HepG2 (cell line): ENCODE measurements around the gene CRIM1. TPM values are rescaled to one million over a fixed set of nuclear protein-coding genes. Genes with fewer than 3 reads are reported as not detected.

Source experiments
- ARNT ChIP-seq: fragments of 450-650 bp; IDR thresholded peaks from 2 replicates; pipeline ENCODE4 v1.6.1; 2017
- E2F5 ChIP-seq: sonication (generic); formaldehyde crosslinking; conservative IDR thresholded peaks from 2 replicates; pipeline ENCODE4 v1.4.0; 2020; ENCODE audit warnings: missing genetic modification reagents
- FOSL1 ChIP-seq: sonication (generic); formaldehyde crosslinking; IDR thresholded peaks from 2 replicates; pipeline ENCODE4 v1.9.0; 2021; ENCODE audit warnings: missing genetic modification reagents, borderline replicate concordance
- MXD3 ChIP-seq: IDR thresholded peaks from 2 replicates; pipeline ENCODE4 v1.6.1; 2016; ENCODE audit warnings: mild to moderate bottlenecking, missing biosample characterization, missing genetic modification reagents
- NFYB ChIP-seq: sonication (generic); formaldehyde crosslinking; IDR thresholded peaks from 2 replicates; pipeline ENCODE4 v1.4.0; 2020; ENCODE audit warnings: missing genetic modification reagents
- NR1H2 ChIP-seq: sonication (generic); formaldehyde crosslinking; IDR thresholded peaks from 2 replicates; pipeline ENCODE4 v1.8.1; 2022; ENCODE audit warnings: low read depth, missing genetic modification reagents, borderline replicate concordance
- PAWR ChIP-seq: sonication (generic); formaldehyde crosslinking; IDR thresholded peaks from 2 replicates; pipeline ENCODE4 v1.4.0; 2020; ENCODE audit warnings: missing genetic modification reagents, mild to moderate bottlenecking, borderline replicate concordance
- SIN3A ChIP-seq: IDR thresholded peaks from 2 replicates; pipeline ENCODE4 v1.6.1; 2011; ENCODE audit warnings: low read depth, mild to moderate bottlenecking, control low read depth, low read length, borderline replicate concordance
- SRSF9 ChIP-seq: fragments of 200-400 bp; formaldehyde crosslinking; IDR thresholded peaks from 2 replicates; pipeline ENCODE4 v1.6.1; 2018; ENCODE audit warnings: borderline replicate concordance, mild to moderate bottlenecking, low read depth, low read length; ENCODE audit not compliant: insufficient read depth, poor library complexity, severe bottlenecking
- ZBTB7B ChIP-seq: sonication (generic); formaldehyde crosslinking; IDR thresholded peaks from 2 replicates; pipeline ENCODE4 v1.4.0; 2020; ENCODE audit warnings: missing genetic modification reagents
- ZNF121 ChIP-seq: sonication (generic); formaldehyde crosslinking; IDR thresholded peaks from 2 replicates; pipeline ENCODE4 v1.5.0; 2020; ENCODE audit warnings: mild to moderate bottlenecking, missing genetic modification reagents
- ZNF33B ChIP-seq: sonication (generic); formaldehyde crosslinking; IDR thresholded peaks from 2 replicates; pipeline ENCODE4 v1.5.1; 2020; ENCODE audit warnings: mild to moderate bottlenecking, missing genetic modification reagents
- ZNF496 ChIP-seq: sonication (generic); formaldehyde crosslinking; IDR thresholded peaks from 2 replicates; pipeline ENCODE4 v1.8.1; 2023; ENCODE audit warnings: mild to moderate bottlenecking, moderate library complexity, missing genetic modification reagents; ENCODE audit not compliant: insufficient replicate concordance
- ZNF512B ChIP-seq: sonication (generic); formaldehyde crosslinking; IDR thresholded peaks from 2 replicates; pipeline ENCODE4 v1.5.1; 2020; ENCODE audit warnings: missing genetic modification reagents, mild to moderate bottlenecking, borderline replicate concordance
- ZNF570 ChIP-seq: sonication (generic); formaldehyde crosslinking; IDR thresholded peaks from 2 replicates; pipeline ENCODE4 v1.4.0; 2020; ENCODE audit warnings: mild to moderate bottlenecking, missing genetic modification reagents, borderline replicate concordance
- ZNF7 ChIP-seq: IDR thresholded peaks from 2 replicates; pipeline ENCODE4 v1.6.1; 2016; ENCODE audit warnings: missing biosample characterization, missing genetic modification reagents
- ZNF816 ChIP-seq: sonication (generic); formaldehyde crosslinking; IDR thresholded peaks from 2 replicates; pipeline ENCODE4 v1.8.0; 2022; ENCODE audit warnings: missing genetic modification reagents, mild to moderate bottlenecking, borderline replicate concordance
- ZNF850 ChIP-seq: sonication (generic); formaldehyde crosslinking; conservative IDR thresholded peaks from 2 replicates; pipeline ENCODE4 v1.9.0; 2021; ENCODE audit warnings: mild to moderate bottlenecking, missing genetic modification reagents
- ZSCAN12 ChIP-seq: sonication (generic); formaldehyde crosslinking; IDR thresholded peaks from 2 replicates; pipeline ENCODE4 v1.9.0; 2021; ENCODE audit warnings: mild to moderate bottlenecking, missing genetic modification reagents
- ZSCAN20 ChIP-seq: sonication (generic); formaldehyde crosslinking; IDR thresholded peaks from 2 replicates; pipeline ENCODE4 v1.4.0; 2020; ENCODE audit warnings: missing genetic modification reagents, mild to moderate bottlenecking, borderline replicate concordance
- polyA plus RNA-seq, 8 experiments: library from polyadenylated mRNA; depleted of rRNA in 3 of 8; stranded (reverse) in 7 of 8; unstranded in 1 of 8; fragments of >200 nt; fragmentation: Illumina TruSeq in 4 of 8; extraction: Trizol in 4 of 8; gene quantifications; 2 replicates each; pipeline versions ENCODE4 v1.2.1 to v1.2.3, GENCODE V29; 2011 to 2016; ENCODE audit warnings: low read depth in 4 of 8, missing spikeins in 1 of 8, mixed read lengths in 1 of 8; ENCODE audit not compliant: insufficient read depth in 1 of 8
- total RNA-seq, 5 experiments: library from RNA; depleted of rRNA; stranded (reverse); fragments of >200 nt; fragmentation: Illumina TruSeq; extraction: Trizol; gene quantifications; 2 replicates each; pipeline ENCODE4 v1.2.3, GENCODE V29; 2016; ENCODE audit warnings: low read depth in 1 of 5
- TF ChIP-seq, protein P1 (sequence below): sonication (generic); formaldehyde crosslinking; IDR thresholded peaks from 2 replicates; pipeline ENCODE4 v1.4.0; 2020; ENCODE audit warnings: missing genetic modification reagents, borderline replicate concordance
- TF ChIP-seq, protein P2 (sequence below): sonication (generic); formaldehyde crosslinking; IDR thresholded peaks from 2 replicates; pipeline ENCODE4 v1.5.0; 2020; ENCODE audit warnings: mild to moderate bottlenecking, low read depth, missing genetic modification reagents, borderline replicate concordance

CRIM1 gene
- total and polyA plus RNA-seq, 2 of the 13 experiments (the other 11 are each of a cell fraction or from before 2014, with no cell fraction given) = 39.1 to 69.9 TPM

GRCh38 chr2:36597532-36598377, 242.2 kb downstream of the CRIM1 start, which contains the start of gene FEZ2 (continued):
- TF ChIP-seq, protein P1, sequence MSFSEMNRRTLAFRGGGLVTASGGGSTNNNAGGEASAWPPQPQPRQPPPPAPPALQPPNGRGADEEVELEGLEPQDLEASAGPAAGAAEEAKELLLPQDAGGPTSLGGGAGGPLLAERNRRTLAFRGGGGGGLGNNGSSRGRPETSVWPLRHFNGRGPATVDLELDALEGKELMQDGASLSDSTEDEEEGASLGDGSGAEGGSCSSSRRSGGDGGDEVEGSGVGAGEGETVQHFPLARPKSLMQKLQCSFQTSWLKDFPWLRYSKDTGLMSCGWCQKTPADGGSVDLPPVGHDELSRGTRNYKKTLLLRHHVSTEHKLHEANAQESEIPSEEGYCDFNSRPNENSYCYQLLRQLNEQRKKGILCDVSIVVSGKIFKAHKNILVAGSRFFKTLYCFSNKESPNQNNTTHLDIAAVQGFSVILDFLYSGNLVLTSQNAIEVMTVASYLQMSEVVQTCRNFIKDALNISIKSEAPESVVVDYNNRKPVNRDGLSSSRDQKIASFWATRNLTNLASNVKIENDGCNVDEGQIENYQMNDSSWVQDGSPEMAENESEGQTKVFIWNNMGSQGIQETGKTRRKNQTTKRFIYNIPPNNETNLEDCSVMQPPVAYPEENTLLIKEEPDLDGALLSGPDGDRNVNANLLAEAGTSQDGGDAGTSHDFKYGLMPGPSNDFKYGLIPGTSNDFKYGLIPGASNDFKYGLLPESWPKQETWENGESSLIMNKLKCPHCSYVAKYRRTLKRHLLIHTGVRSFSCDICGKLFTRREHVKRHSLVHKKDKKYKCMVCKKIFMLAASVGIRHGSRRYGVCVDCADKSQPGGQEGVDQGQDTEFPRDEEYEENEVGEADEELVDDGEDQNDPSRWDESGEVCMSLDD (CRISPR knock-in tag) = no peak
- no peak for TF ChIP-seq ZSCAN12 (CRISPR knock-in tag)
- TF ChIP-seq ZNF816 = no peak
- no peak for TF ChIP-seq ZNF850 (CRISPR knock-in tag)
- TF ChIP-seq MXD3 = peak; percentile 68; the same call in 1 of the 2 replicates
- peak; percentile 40; the same call in 1 of the 2 replicates for TF ChIP-seq NR1H2 (CRISPR knock-in tag)
- TF ChIP-seq E2F5 (CRISPR knock-in tag) = no peak
- TF ChIP-seq ZNF121 (CRISPR knock-in tag) = peak; percentile 45; the same call in 1 of the 2 replicates
- no peak for TF ChIP-seq NFYB (CRISPR knock-in tag)
- no peak for TF ChIP-seq ZNF33B (CRISPR knock-in tag)
- no peak for TF ChIP-seq FOSL1
- TF ChIP-seq SIN3A = peak; percentile 30; the same call in 1 of the 2 replicates
- no peak for TF ChIP-seq ZNF7 (CRISPR knock-in tag)
- no peak for TF ChIP-seq ZNF570
- no peak for TF ChIP-seq SRSF9
- no peak for TF ChIP-seq ARNT
- no peak for TF ChIP-seq PAWR (CRISPR knock-in tag)
- TF ChIP-seq ZNF512B = no peak
- no peak for TF ChIP-seq ZSCAN20
- TF ChIP-seq ZBTB7B (CRISPR knock-in tag) = no peak; the same call in 1 of the 2 replicates
- TF ChIP-seq, protein P2, sequence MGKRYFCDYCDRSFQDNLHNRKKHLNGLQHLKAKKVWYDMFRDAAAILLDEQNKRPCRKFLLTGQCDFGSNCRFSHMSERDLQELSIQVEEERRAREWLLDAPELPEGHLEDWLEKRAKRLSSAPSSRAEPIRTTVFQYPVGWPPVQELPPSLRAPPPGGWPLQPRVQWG (CRISPR knock-in tag) = no peak
- no peak for TF ChIP-seq ZNF496 (CRISPR knock-in tag)
